H9 (cell line): ENCODE results near the gene CAB39. TPM values are rescaled to one million over a fixed set of nuclear protein-coding genes. Genes with fewer than 3 reads are reported as not detected.

ENCODE experiments used
- DNase-seq: peaks from one replicate; pipeline ENCODE4 v3.0.0-alpha.2; 2017
- H2AFZ ChIP-seq: one replicate; pipeline ENCODE4 v1.6.1; 2013; ENCODE audit warnings: mild to moderate bottlenecking, low read length, control low read depth, moderate library complexity
- H2AK5ac ChIP-seq: 2 replicates; pipeline ENCODE4 v1.6.1; 2013; ENCODE audit warnings: low read length, control low read depth, mixed read lengths; ENCODE audit not compliant: insufficient read length
- H2BK120ac ChIP-seq: one replicate; pipeline ENCODE4 v1.6.1; 2013; ENCODE audit warnings: low read depth, mild to moderate bottlenecking, low read length, control low read depth, inconsistent platforms; ENCODE audit not compliant: poor library complexity, severe bottlenecking
- H2BK12ac ChIP-seq: 2 replicates; pipeline ENCODE4 v1.6.1; 2013; ENCODE audit warnings: low read length, control low read depth, mixed read lengths, low read depth; ENCODE audit not compliant: insufficient read length
- H2BK15ac ChIP-seq: 2 replicates; pipeline ENCODE4 v1.6.1; 2013; ENCODE audit warnings: low read depth, low read length, control low read depth
- H2BK20ac ChIP-seq: one replicate; pipeline ENCODE4 v1.6.1; 2013; ENCODE audit warnings: low read depth, mild to moderate bottlenecking, low read length, control low read depth, inconsistent platforms; ENCODE audit not compliant: poor library complexity, severe bottlenecking
- H2BK5ac ChIP-seq: 2 replicates; pipeline ENCODE4 v1.6.1; 2013; ENCODE audit warnings: low read length, control low read depth, mixed read lengths; ENCODE audit not compliant: insufficient read length
- H3K14ac ChIP-seq: 2 replicates; pipeline ENCODE4 v1.6.1; 2013; ENCODE audit warnings: low read length, control low read depth; ENCODE audit not compliant: insufficient read depth
- H3K18ac ChIP-seq: 2 replicates; pipeline ENCODE4 v1.6.1; 2013; ENCODE audit warnings: low read depth, mild to moderate bottlenecking, mixed read lengths, low read length, control low read depth; ENCODE audit not compliant: insufficient read length
- H3K23ac ChIP-seq: 2 replicates; pipeline ENCODE4 v1.6.1; 2013; ENCODE audit warnings: low read length, control low read depth, mixed read lengths, low read depth; ENCODE audit not compliant: insufficient read length
- H3K23me2 ChIP-seq: 2 replicates; pipeline ENCODE4 v1.6.1; 2013; ENCODE audit warnings: low read depth, mild to moderate bottlenecking, mixed read lengths, low read length, control low read depth; ENCODE audit not compliant: insufficient read length, poor library complexity, severe bottlenecking
- H3K27ac ChIP-seq: 2 replicates; pipeline ENCODE4 v1.5.1; 2013; ENCODE audit warnings: low read length, control low read depth, mixed read lengths, low read depth; ENCODE audit not compliant: insufficient read length
- H3K27me3 ChIP-seq: 2 replicates; pipeline ENCODE4 v1.6.1; 2013; ENCODE audit warnings: low read length, control low read depth, inconsistent platforms; ENCODE audit not compliant: insufficient read depth
- H3K4ac ChIP-seq: 2 replicates; pipeline ENCODE4 v1.6.1; 2013; ENCODE audit warnings: low read depth, mild to moderate bottlenecking, control low read depth, inconsistent platforms, low read length, moderate library complexity
- H3K4me1 ChIP-seq: 2 replicates; pipeline ENCODE4 v1.6.1; 2013; ENCODE audit warnings: low read length, control low read depth, inconsistent platforms; ENCODE audit not compliant: insufficient read depth
- H3K4me2 ChIP-seq: 2 replicates; pipeline ENCODE4 v1.6.1; 2013; ENCODE audit warnings: low read length, control low read depth, mixed read lengths; ENCODE audit not compliant: insufficient read length, insufficient read depth
- H3K56ac ChIP-seq: 2 replicates; pipeline ENCODE4 v1.6.1; 2013; ENCODE audit warnings: low read depth, mild to moderate bottlenecking, mixed read lengths, low read length, control low read depth; ENCODE audit not compliant: insufficient read length
- H3K79me1 ChIP-seq: 2 replicates; pipeline ENCODE4 v1.6.1; 2013; ENCODE audit warnings: low read depth, mild to moderate bottlenecking, moderate library complexity, low read length, control low read depth, inconsistent platforms; ENCODE audit not compliant: insufficient read depth, poor library complexity, severe bottlenecking
- H3K79me2 ChIP-seq: 2 replicates; pipeline ENCODE4 v1.6.1; 2013; ENCODE audit warnings: low read length, control low read depth, inconsistent platforms; ENCODE audit not compliant: insufficient read depth
- H3K9ac ChIP-seq: 2 replicates; pipeline ENCODE4 v1.6.1; 2013; ENCODE audit warnings: low read length, control low read depth, mixed read lengths; ENCODE audit not compliant: insufficient read length; ENCODE audit errors: extremely low read depth
- H3K9me3 ChIP-seq: one replicate; pipeline ENCODE4 v1.6.1; 2013; ENCODE audit warnings: low read depth, low read length, inconsistent platforms; ENCODE audit not compliant: control insufficient read depth
- H3T11ph ChIP-seq: one replicate; pipeline ENCODE4 v1.6.1; 2013; ENCODE audit warnings: mild to moderate bottlenecking, low read length, control low read depth, inconsistent platforms
- H4K20me1 ChIP-seq: one replicate; pipeline ENCODE4 v1.6.1; 2013; ENCODE audit not compliant: control insufficient read depth, insufficient read length, insufficient read depth
- H4K5ac ChIP-seq: 2 replicates; pipeline ENCODE4 v1.6.1; 2013; ENCODE audit warnings: low read depth, mild to moderate bottlenecking, mixed read lengths, low read length, control low read depth; ENCODE audit not compliant: insufficient read length
- H4K8ac ChIP-seq: replicated peaks from 2 replicates; pipeline ENCODE4 v1.6.1; 2013; ENCODE audit warnings: low read length, control low read depth, mixed read lengths, low read depth; ENCODE audit not compliant: insufficient read length
- H4K91ac ChIP-seq: 2 replicates; pipeline ENCODE4 v1.6.1; 2013; ENCODE audit warnings: low read depth, mild to moderate bottlenecking, moderate library complexity, mixed read lengths, low read length, control low read depth; ENCODE audit not compliant: insufficient read length
- H3K27ac Mint-ChIP-seq, 3 experiments: 2 replicates in 2 of 3; 3 replicates in 1 of 3; pipeline ENCODE4 v1.8.0; 2020 to 2021; ENCODE audit warnings: mixed read lengths in 3 of 3, mild to moderate bottlenecking in 1 of 3, moderate library complexity in 1 of 3
- H3K27me3 Mint-ChIP-seq: 2 replicates; pipeline ENCODE4 v1.8.0; 2021; ENCODE audit warnings: low read depth, mild to moderate bottlenecking, moderate library complexity, mixed read lengths
- H3K36me3 Mint-ChIP-seq, 3 experiments: 2 replicates in 2 of 3; 3 replicates in 1 of 3; pipeline ENCODE4 v1.8.0; 2020 to 2021; ENCODE audit warnings: low read depth in 3 of 3, mixed read lengths in 3 of 3; ENCODE audit not compliant: insufficient read depth in 1 of 3
- H3K4me1 Mint-ChIP-seq, 2 experiments: 2 replicates each; pipeline ENCODE4 v1.8.0; 2020; ENCODE audit warnings: mixed read lengths in 2 of 2
- H3K4me3 Mint-ChIP-seq, 2 experiments: 2 replicates in 1 of 2; 3 replicates in 1 of 2; pipeline ENCODE4 v1.8.0; 2020 to 2021; ENCODE audit warnings: mild to moderate bottlenecking in 2 of 2, mixed read lengths in 2 of 2, moderate library complexity in 1 of 2
- H3K9me3 Mint-ChIP-seq, 2 experiments: 2 replicates in 1 of 2; 3 replicates in 1 of 2; pipeline ENCODE4 v1.8.0; 2020; ENCODE audit warnings: mild to moderate bottlenecking in 2 of 2, mixed read lengths in 2 of 2, moderate library complexity in 1 of 2
- WGBS: extraction: QIAGEN DNeasy Blood & Tissue Kit; methylation state at CpG from one replicate; pipeline ENCODE4 v1.1.7; 2013; ENCODE audit warnings: missing lambda C conversion rate, low lambda C conversion rate, mixed read lengths; ENCODE audit not compliant: insufficient read length; ENCODE audit errors: extremely low coverage; 5-methylcytosine and 5-hydroxymethylcytosine counted together
- total RNA-seq: library from RNA; stranded (reverse); gene quantifications from 2 replicates; pipeline ENCODE4 v1.2.1, GENCODE V29; 2021
- TF ChIP-seq, protein P1 (sequence below): fragments of 200-600 bp; sonication (generic); conservative IDR thresholded peaks from 3 replicates; pipeline ENCODE4 v1.8.0; 2021; ENCODE audit warnings: antibody characterized with exemption, mild to moderate bottlenecking

The CAB39 gene
- total RNA-seq, 1 experiment from 2014 or later = 42.7 TPM

DNA sequence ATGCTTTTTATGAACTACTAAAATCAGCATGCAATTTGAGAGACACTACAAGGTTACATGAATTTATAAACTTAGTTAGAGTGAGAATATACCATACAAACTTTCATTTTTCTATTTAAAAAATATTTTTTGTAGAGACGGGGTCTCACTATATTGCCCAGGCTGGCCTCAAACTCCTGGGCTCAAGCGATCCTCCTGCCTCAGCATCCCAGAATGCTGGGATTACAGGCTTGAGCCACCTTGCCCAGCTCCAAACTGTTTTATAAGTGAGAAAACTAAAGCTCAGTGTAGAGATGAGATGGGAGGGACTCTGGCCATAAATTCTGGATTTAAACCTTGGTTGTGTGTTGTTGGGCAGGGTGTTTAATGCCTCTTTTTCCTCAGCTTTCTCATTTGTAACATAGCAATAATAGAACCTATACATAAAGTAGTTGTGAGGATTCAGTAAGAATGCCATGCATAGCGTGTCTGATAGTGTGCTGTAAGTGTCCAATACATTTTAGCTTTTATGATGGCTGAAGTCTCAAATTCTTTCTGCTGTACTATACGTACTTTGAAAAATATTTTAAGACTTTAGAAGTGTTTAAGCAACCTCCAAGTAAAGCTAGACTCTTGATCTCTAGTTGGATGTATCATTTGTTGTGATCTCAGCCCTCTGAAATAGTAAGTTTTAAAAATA lies 9.7 kb downstream of the CAB39 start:
- Histone ChIP-seq H3K4me2 (no peak overlapping the region), H2BK15ac (no peak overlapping the region), H3K27me3 (no peaks in the 10 kb centered on the region; the same call in 1 of the 2 replicates), H3T11ph (no peak overlapping the region), H2AK5ac (no peak overlapping the region), H3K23me2 (no peaks in the 10 kb centered on the region), H3K79me1 (no peaks in the 10 kb centered on the region), H3K4ac (no peak overlapping the region), H3K27ac (no peak overlapping the region), H4K91ac (no peak overlapping the region), H3K79me2 (peaks cover 23% of the 10 kb centered on the region; the same call in 1 of the 2 replicates), H3K4me1 (peaks cover 12% of the 10 kb centered on the region), H2BK5ac (no peak overlapping the region), H2BK120ac (no peak overlapping the region), H2AFZ (no peak overlapping the region), H4K8ac (no peak overlapping the region), H3K23ac (no peak overlapping the region), H3K18ac (no peak overlapping the region), H4K5ac (no peak overlapping the region), H2BK12ac (no peak overlapping the region), H2BK20ac (no peak overlapping the region), H3K56ac (no peak overlapping the region), H3K9ac (no peak overlapping the region), H3K9me3 (no peaks in the 10 kb centered on the region), H4K20me1 (no peaks in the 10 kb centered on the region), H3K14ac (no peak overlapping the region)
- TF ChIP-seq, protein P1, sequence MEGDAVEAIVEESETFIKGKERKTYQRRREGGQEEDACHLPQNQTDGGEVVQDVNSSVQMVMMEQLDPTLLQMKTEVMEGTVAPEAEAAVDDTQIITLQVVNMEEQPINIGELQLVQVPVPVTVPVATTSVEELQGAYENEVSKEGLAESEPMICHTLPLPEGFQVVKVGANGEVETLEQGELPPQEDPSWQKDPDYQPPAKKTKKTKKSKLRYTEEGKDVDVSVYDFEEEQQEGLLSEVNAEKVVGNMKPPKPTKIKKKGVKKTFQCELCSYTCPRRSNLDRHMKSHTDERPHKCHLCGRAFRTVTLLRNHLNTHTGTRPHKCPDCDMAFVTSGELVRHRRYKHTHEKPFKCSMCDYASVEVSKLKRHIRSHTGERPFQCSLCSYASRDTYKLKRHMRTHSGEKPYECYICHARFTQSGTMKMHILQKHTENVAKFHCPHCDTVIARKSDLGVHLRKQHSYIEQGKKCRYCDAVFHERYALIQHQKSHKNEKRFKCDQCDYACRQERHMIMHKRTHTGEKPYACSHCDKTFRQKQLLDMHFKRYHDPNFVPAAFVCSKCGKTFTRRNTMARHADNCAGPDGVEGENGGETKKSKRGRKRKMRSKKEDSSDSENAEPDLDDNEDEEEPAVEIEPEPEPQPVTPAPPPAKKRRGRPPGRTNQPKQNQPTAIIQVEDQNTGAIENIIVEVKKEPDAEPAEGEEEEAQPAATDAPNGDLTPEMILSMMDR = no peak
- Mint-ChIP-seq H3K27me3 (no peaks in the 10 kb centered on the region), H3K4me1 (peaks cover 56 to 65% of the 10 kb centered on the region in 2 experiments), H3K4me3 (no peak overlapping the region), H3K36me3 (peaks cover 0 to 6% (median 2%) of the 10 kb centered on the region in 3 experiments; a peak in 3 of 7 replicates), H3K9me3 (no peaks in the 10 kb centered on the region), H3K27ac (peak overlapping the region; percentile 90 to 92 (median 91); a peak in 6 of 7 replicates)
- no peak for DNase-seq
- WGBS = no CpG with 5 or more reads among the region's 4 CpGs
